Testis (tissue), 2 donors: ENCODE results near the gene CALR.
"Not testable (repeated sequence)": the region's sequence is repeated elsewhere in the genome, so short reads cannot be mapped to it uniquely, and the experiment has no call there.

Source experiments
- CTCF ChIP-seq, 3 experiments: fragments of 450-650 bp in 2 of 3; fragments of 200-600 bp in 1 of 3; sonication (generic) in 1 of 3; IDR thresholded peaks; one replicate each; pipeline ENCODE4 v1.5.1; 2016 to 2019; ENCODE audit warnings: antibody characterized with exemption in 3 of 3, mild to moderate bottlenecking in 2 of 3, moderate library complexity in 1 of 3
- POLR2A ChIP-seq: fragments of 450-650 bp; IDR thresholded peaks from one replicate; pipeline ENCODE4 v1.6.1; 2017; ENCODE audit warnings: antibody characterized with exemption, mild to moderate bottlenecking, moderate library complexity

- TF ChIP-seq CTCF (IDR thresholded peaks at IDR 0.05); POLR2A: not testable (repeated sequence)
Measured at GRCh38 chr19:12952050-12952449, 13.6 kb downstream of the CALR start.
